ENCODE data around the gene MRPL19. TPM values are rescaled to one million over a fixed set of nuclear protein-coding genes. Genes with fewer than 3 reads are reported as not detected.

MRPL19 gene
- 70.0 and 73.0 TPM in 2 replicates for total RNA-seq (2021)
- long read RNA-seq, transcript MRPL19-202 (6 exons, 3,479 nt) = major isoform, 181 of 228 reads
- long read RNA-seq, transcript MRPL19-205 (5 exons, 744 nt) = minor isoform, 27 of 228 reads
- long read RNA-seq, partial matches to known transcripts = 8 of 228 reads
- long read RNA-seq, other reads (novel, unspliced or antisense) = 10 of 228 reads

DNA sequence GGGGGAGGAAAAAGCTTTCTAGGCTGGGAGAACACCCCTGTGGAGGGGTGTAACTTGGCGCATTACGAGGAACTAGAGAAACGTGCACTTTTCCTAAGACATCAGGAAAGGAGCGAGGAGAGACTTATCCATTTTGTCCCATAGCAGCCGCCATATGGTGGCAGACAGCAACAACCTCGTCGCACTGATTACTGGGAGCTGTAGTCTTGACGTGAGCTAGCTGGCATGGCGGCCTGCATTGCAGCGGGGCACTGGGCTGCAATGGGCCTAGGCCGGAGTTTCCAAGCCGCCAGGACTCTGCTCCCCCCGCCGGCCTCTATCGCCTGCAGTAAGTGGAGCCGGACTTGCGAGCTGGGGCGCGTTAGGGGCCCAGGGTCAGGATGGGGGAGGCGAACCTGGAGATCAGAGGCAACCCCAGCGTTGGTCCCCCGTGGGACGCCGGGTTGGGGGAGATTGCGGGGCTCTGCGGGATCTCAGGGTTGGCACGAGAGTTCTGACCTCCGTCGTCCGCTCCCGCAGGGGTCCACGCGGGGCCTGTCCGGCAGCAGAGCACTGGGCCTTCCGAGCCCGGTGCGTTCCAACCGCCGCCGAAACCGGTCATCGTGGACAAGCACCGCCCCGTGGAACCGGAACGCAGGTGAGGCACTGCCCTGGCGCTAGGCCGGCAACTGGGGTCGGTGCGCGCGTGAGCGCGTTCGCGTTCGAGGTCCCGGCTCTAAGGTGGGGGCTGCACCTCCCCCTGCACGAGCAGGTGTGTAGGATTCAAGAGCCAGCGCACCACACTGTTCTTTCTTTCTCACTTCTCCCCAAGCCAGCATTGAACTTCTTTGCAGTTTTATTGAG, at the start of gene MRPL19:
TSS of gene MRPL19 (plus strand) at position 201 of the 843 bp plus-strand sequence. CDS start at position 226, 25 bp downstream.
- H4K20me1 ChIP-seq (ENCODE audit: control insufficient read depth, insufficient read depth, insufficient read length) = no peaks in the 10 kb centered on the region
- TF ChIP-seq, protein P1, sequence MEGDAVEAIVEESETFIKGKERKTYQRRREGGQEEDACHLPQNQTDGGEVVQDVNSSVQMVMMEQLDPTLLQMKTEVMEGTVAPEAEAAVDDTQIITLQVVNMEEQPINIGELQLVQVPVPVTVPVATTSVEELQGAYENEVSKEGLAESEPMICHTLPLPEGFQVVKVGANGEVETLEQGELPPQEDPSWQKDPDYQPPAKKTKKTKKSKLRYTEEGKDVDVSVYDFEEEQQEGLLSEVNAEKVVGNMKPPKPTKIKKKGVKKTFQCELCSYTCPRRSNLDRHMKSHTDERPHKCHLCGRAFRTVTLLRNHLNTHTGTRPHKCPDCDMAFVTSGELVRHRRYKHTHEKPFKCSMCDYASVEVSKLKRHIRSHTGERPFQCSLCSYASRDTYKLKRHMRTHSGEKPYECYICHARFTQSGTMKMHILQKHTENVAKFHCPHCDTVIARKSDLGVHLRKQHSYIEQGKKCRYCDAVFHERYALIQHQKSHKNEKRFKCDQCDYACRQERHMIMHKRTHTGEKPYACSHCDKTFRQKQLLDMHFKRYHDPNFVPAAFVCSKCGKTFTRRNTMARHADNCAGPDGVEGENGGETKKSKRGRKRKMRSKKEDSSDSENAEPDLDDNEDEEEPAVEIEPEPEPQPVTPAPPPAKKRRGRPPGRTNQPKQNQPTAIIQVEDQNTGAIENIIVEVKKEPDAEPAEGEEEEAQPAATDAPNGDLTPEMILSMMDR (conservative IDR thresholded peaks at IDR 0.05) = no peak
- no CpG with 5 or more reads among the region's 60 CpGs for WGBS (ENCODE audit: extremely low coverage, insufficient read length, low lambda C conversion rate)

More for the DNA sequence above, at the start of gene MRPL19:
- Histone ChIP-seq H2BK20ac (ENCODE audit: low read depth, low read length, poor library complexity, severe bottlenecking) (no peak within 1 kb of the TSS), H2BK15ac (ENCODE audit: low read depth, low read length) (no peak within 1 kb of the TSS), H3K14ac (ENCODE audit: insufficient read depth, low read length) (peak within 1 kb of the TSS; percentile 66), H3T11ph (ENCODE audit: low read length) (no peak within 1 kb of the TSS), H3K4me1 (ENCODE audit: insufficient read depth, low read length) (no peaks in the 10 kb centered on the region), H3K9ac (ENCODE audit: extremely low read depth, insufficient read length, low read length) (peak within 1 kb of the TSS; percentile 78), H3K27me3 (ENCODE audit: insufficient read depth, low read length) (no peaks in the 10 kb centered on the region), H3K56ac (ENCODE audit: insufficient read length, low read depth, low read length) (no peak within 1 kb of the TSS), H3K23ac (ENCODE audit: insufficient read length, low read depth, low read length) (no peak within 1 kb of the TSS), H2AK5ac (ENCODE audit: insufficient read length, low read length) (no peak within 1 kb of the TSS), H2AFZ (ENCODE audit: low read length) (peak within 1 kb of the TSS; percentile 84), H2BK12ac (ENCODE audit: insufficient read length, low read depth, low read length) (no peak within 1 kb of the TSS), H3K4ac (ENCODE audit: low read depth, low read length) (no peak within 1 kb of the TSS), H3K79me1 (ENCODE audit: insufficient read depth, low read depth, low read length, poor library complexity, severe bottlenecking) (no peaks in the 10 kb centered on the region), H3K23me2 (ENCODE audit: insufficient read length, low read depth, low read length, poor library complexity, severe bottlenecking) (peaks cover 4% of the 10 kb centered on the region), H3K79me2 (ENCODE audit: insufficient read depth, low read length) (no peaks in the 10 kb centered on the region), H3K27ac (ENCODE audit: insufficient read length, low read depth, low read length) (no peak within 1 kb of the TSS), H2BK120ac (ENCODE audit: low read depth, low read length, poor library complexity, severe bottlenecking) (no peak within 1 kb of the TSS), H4K8ac (replicated peaks; ENCODE audit: insufficient read length, low read depth, low read length) (no peak within 1 kb of the TSS), H3K18ac (ENCODE audit: insufficient read length, low read depth, low read length) (peak within 1 kb of the TSS; percentile 68), H3K4me2 (ENCODE audit: insufficient read depth, insufficient read length, low read length) (peak within 1 kb of the TSS; percentile 39), H3K9me3 (ENCODE audit: control insufficient read depth, low read depth, low read length) (no peaks in the 10 kb centered on the region), H4K5ac (ENCODE audit: insufficient read length, low read depth, low read length) (peak within 1 kb of the TSS; percentile 2), H2BK5ac (ENCODE audit: insufficient read length, low read length) (no peak within 1 kb of the TSS), H4K91ac (ENCODE audit: insufficient read length, low read depth, low read length) (no peak within 1 kb of the TSS)
- Mint-ChIP-seq H3K27me3 (ENCODE audit: low read depth) (no peaks in the 10 kb centered on the region), H3K4me1 (peaks cover 2 to 9% of the 10 kb centered on the region in 2 experiments; a peak in 1 of 4 replicates), H3K4me3 (peak within 1 kb of the TSS; percentile 90 to 94), H3K27ac (peak within 1 kb of the TSS; percentile 91 to 96 (median 92)), H3K9me3 (no peaks in the 10 kb centered on the region), H3K36me3 (ENCODE audit: insufficient read depth in 1 of 3, low read depth in 3 of 3) (peaks cover 15 to 33% (median 30%) of the 10 kb centered on the region in 3 experiments; a peak in 6 of 7 replicates)
- DNase-seq = peak; percentile 92
